Measurements from ENCODE around the gene BNIP3. TPM values are rescaled to one million over a fixed set of nuclear protein-coding genes. Genes with fewer than 3 reads are reported as not detected.

Gene BNIP3, protein sequence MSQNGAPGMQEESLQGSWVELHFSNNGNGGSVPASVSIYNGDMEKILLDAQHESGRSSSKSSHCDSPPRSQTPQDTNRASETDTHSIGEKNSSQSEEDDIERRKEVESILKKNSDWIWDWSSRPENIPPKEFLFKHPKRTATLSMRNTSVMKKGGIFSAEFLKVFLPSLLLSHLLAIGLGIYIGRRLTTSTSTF
- total RNA-seq, result 10 to 100 TPM; 31.3 to 51.7 TPM

DNA sequence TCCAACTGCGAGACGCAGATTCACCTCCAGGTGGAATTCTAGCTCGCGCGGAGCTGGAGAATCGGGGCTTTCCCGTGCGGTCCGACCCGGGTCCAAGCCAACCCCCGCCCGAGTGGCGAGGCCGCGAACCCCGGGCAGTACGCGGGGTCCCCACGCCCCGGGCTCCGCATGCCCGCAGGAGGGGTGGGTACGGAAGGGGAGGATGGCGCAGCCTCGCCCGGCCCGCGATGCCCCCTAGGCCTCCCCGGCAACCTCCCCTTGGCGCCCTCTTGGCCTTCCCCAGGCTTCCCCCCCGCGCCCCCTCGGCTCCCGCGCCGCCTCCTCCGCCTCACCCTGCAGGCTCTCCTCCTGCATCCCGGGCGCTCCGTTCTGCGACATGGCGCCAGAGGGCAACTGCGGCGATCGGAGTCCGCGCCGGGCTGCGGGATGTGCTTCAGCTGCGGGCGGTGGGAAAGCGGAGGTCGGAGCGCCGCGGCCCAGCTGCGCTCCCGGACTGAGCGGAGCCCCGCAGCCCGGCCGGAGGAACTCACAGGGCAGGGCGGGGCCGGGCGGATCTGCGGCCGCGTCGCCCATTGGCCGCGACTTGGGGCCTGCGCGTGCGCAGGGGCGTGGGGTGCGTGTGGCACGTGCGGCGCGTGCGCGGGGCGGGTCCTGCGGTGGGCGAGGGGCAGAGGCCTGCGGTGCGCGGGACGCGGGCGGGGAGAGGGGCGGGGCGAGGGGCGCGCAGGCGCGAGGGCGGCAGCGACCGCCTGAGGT is at the start of gene BNIP3:
TSS of gene BNIP3 (minus strand) at position 495 of the 756 bp plus-strand sequence. CDS start at position 378, 117 bp downstream.
- H3K9me3 Mint-ChIP-seq, result no peaks in the 10 kb centered on the region
- peak; percentile 93 to 94 for ATAC-seq (replicated peaks in 1 of 2)
- H3K27ac Mint-ChIP-seq, result peak within 1 kb of the TSS; percentile 44
- H3K4me1 Mint-ChIP-seq (ENCODE audit: low read depth), result peaks cover 34% of the 10 kb centered on the region
- peak within 1 kb of the TSS; percentile 94 to 95 for H3K4me3 Mint-ChIP-seq
- peak; percentile 95 to 96 for DNase-seq
- no peaks in the 10 kb centered on the region for H3K27me3 Mint-ChIP-seq (ENCODE audit: low read depth)
- H3K36me3 Mint-ChIP-seq (ENCODE audit: insufficient read depth in 2 of 2), result no peaks in the 10 kb centered on the region

DNA sequence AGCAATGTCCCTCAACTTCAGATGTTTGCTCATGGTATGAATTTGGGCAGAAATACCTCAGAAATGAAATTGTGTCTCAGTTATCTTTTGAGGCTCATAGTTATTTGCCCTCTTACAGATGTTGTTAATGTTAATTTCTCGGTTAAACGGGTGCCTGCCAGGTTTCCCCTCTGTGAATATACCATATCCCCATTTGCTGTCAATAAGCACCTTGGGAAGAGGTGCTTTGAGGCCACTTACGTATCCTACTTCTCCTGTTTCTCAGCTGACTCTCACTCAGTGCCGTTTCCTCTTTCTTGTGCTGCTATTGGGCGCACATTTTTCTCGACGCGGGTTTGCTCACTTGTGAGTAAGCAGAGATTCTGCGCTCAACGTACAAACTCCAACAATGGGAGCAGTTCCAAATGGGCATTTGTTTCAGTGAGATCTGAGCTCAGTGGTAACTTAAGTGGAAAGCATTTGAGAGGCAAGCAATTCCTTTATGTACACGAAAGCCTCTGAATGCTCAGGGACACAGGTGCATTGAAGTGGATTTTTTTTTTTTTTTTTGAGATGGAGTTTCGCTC is 49.3 kb upstream of the BNIP3 start:
- H3K9me3 Mint-ChIP-seq, result no peaks in the 10 kb centered on the region
- H3K4me3 Mint-ChIP-seq, result no peak overlapping the region
- H3K4me1 Mint-ChIP-seq (ENCODE audit: low read depth), result no peaks in the 10 kb centered on the region
- ATAC-seq (replicated peaks in 1 of 2), result no peak
- H3K36me3 Mint-ChIP-seq (ENCODE audit: insufficient read depth in 2 of 2), result no peaks in the 10 kb centered on the region
- H3K27me3 Mint-ChIP-seq (ENCODE audit: low read depth), result peaks cover 65% of the 10 kb centered on the region
- H3K27ac Mint-ChIP-seq, result no peak overlapping the region
- no peak for DNase-seq

DNA sequence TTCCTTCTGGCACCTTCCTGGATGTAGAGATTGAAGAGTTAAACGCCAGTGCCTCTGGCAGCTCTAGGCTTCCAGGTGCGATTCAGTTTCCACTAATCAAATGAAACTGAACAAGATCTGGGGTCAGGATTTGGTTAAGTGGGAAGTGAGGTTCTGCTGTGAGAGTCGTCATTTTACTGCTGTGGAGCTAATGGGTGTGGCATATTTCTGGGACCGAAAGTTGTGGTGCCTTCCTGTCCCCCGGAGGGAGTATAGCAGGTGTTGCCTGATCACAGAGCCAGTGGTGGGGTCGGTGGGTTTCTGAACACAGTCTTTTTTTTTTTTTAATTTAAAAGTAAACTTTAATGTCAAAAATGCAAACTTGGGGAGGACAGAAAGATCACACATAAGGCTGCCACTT is 47.0 kb upstream of the BNIP3 start:
- H3K27me3 Mint-ChIP-seq (ENCODE audit: low read depth), result peaks cover 60% of the 10 kb centered on the region
- H3K4me3 Mint-ChIP-seq, result no peak overlapping the region
- H3K36me3 Mint-ChIP-seq (ENCODE audit: insufficient read depth in 2 of 2), result no peaks in the 10 kb centered on the region
- no peak for ATAC-seq (replicated peaks in 1 of 2)
- no peaks in the 10 kb centered on the region for H3K9me3 Mint-ChIP-seq
- no peaks in the 10 kb centered on the region for H3K4me1 Mint-ChIP-seq (ENCODE audit: low read depth)
- H3K27ac Mint-ChIP-seq, result no peak overlapping the region
- DNase-seq, result no peak

DNA sequence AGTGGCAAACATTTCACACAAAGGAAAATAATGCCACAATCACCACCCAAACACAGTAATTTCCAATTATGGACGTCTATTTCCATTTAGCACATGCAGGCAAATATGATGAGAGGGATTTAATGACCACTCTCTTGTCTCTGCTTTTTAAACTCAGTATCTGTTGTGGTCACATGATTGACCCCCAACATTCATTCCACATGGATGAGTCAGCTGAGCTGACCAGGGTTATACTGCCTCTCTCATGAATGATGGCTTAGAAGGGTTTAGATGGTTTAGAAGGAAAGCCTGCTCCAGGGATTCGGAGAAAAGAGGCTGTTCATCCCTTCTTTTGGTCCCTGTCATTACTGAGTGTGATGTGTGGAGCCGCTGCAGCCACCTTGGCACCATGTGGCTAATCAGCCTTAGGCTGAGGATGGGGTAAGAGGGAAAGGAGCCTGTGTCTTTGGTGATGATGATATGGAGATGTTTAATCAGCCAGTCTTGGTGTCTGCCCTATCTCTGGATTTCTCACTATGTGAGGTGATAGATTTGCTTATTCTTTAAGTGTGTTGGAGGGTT is 45.8 kb upstream of the BNIP3 start:
- H3K36me3 Mint-ChIP-seq (ENCODE audit: insufficient read depth in 2 of 2), result no peaks in the 10 kb centered on the region
- H3K27ac Mint-ChIP-seq, result no peak overlapping the region
- DNase-seq, result no peak
- H3K27me3 Mint-ChIP-seq (ENCODE audit: low read depth), result peaks cover 57% of the 10 kb centered on the region
- ATAC-seq (replicated peaks in 1 of 2), result no peak
- H3K4me3 Mint-ChIP-seq, result no peak overlapping the region
- H3K4me1 Mint-ChIP-seq (ENCODE audit: low read depth), result peaks cover 8% of the 10 kb centered on the region
- H3K9me3 Mint-ChIP-seq, result no peaks in the 10 kb centered on the region

DNA sequence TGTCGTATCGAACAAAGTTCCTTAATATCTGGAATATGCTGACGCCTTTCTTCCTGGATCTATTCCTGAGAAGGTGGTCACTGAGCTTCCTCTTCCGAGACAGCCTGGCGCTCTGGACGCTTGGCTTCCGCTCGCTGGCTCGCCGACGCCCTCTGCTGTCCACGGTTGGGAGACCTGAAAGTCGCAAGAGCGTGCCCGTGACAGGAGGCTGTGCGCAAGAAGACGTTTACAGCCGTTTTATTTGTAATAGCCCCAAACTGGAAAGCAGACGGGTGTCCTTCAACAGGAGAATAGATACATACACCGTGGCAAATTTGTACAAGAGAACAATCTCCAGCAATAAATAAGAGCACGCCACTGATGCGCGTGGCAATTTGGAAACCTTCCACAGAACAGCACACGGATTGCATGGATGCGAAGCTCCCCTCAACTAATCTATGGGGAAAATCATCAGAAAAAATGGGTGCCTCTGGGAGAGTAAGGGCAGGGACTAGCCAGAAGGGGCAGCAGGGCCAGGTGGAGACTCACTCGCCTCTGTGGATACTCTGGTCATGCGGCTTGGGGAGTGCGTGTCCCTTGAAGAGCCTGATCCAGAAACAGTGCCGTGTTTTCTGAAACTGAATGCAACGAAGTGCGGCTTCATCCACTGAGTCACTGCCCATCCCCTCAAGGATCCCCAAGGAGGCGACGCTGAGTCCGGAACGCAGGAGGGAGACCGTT is 41.5 kb upstream of the BNIP3 start:
- H3K27me3 Mint-ChIP-seq (ENCODE audit: low read depth), result peaks cover 35% of the 10 kb centered on the region
- H3K4me3 Mint-ChIP-seq, result peak overlapping the region; percentile 36 to 42
- no peaks in the 10 kb centered on the region for H3K9me3 Mint-ChIP-seq
- DNase-seq, result peak; percentile 79 to 84
- ATAC-seq (replicated peaks in 1 of 2), result peak; percentile 76
- no peak overlapping the region for H3K27ac Mint-ChIP-seq
- peaks cover 8% of the 10 kb centered on the region for H3K4me1 Mint-ChIP-seq (ENCODE audit: low read depth)
- no peaks in the 10 kb centered on the region for H3K36me3 Mint-ChIP-seq (ENCODE audit: insufficient read depth in 2 of 2)

DNA sequence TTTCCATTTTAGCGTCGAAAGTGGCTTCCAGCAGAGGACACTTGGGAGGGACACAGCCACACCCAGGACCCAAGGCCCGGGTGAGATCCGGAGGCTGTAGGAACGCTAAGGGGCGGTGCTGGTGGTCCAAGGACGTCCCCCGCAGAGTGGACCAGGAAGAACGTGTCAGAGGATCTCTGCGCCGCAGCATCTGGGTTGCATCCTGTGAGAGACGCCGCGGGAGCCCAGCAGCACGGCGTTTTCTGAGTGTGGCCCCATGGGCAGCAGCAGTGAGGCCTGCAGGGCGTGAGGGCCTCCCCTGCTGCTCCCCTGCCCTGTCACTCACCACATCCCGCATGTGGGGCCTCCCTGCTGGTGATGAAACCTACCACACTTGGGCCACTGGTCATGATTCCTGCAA is 40.5 kb upstream of the BNIP3 start:
- Mint-ChIP-seq H3K36me3 (ENCODE audit: insufficient read depth in 2 of 2) (no peaks in the 10 kb centered on the region), H3K4me3 (no peak overlapping the region), H3K9me3 (no peaks in the 10 kb centered on the region), H3K27me3 (ENCODE audit: low read depth) (peaks cover 26% of the 10 kb centered on the region), H3K4me1 (ENCODE audit: low read depth) (peaks cover 8% of the 10 kb centered on the region), H3K27ac (no peak overlapping the region)
- ATAC-seq (replicated peaks in 1 of 2) (no peak), DNase-seq (no peak)

DNA sequence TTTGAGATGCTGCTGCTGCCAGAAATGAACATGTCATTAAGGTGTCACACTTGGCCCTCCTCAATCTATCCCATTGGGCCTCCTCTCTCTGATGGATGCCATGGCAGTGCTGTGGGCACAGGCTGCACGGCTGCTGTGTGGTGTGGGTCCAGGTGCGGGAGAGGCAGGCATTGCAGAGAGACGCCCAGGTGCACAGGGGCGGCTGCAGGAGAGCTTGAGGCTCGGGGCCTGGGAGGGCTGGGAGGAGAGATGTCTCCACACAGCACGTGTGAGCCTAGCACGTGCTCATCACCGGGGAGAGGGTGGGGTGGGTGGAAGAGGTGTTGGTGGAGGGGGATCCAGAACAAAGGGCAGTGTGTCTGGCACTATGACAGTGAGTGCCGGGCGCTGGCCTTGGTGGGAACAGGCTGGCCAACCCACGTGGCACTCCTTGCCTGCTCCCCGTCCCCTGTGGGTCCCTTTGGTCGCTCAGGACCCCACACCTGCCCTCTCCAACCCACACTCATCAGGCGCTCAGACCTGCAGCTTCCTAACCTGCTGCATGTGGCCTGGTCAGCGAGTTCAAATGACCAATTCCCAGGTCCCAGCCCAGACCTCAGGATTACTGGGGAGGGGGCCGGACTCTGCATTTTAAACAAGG is 39.9 kb upstream of the BNIP3 start:
- ATAC-seq (replicated peaks in 1 of 2), result no peak
- peaks cover 8% of the 10 kb centered on the region for H3K4me1 Mint-ChIP-seq (ENCODE audit: low read depth)
- no peak overlapping the region for H3K27ac Mint-ChIP-seq
- H3K4me3 Mint-ChIP-seq, result no peak overlapping the region
- H3K36me3 Mint-ChIP-seq (ENCODE audit: insufficient read depth in 2 of 2), result no peaks in the 10 kb centered on the region
- no peaks in the 10 kb centered on the region for H3K9me3 Mint-ChIP-seq
- peaks cover 20% of the 10 kb centered on the region for H3K27me3 Mint-ChIP-seq (ENCODE audit: low read depth)
- no peak for DNase-seq

DNA sequence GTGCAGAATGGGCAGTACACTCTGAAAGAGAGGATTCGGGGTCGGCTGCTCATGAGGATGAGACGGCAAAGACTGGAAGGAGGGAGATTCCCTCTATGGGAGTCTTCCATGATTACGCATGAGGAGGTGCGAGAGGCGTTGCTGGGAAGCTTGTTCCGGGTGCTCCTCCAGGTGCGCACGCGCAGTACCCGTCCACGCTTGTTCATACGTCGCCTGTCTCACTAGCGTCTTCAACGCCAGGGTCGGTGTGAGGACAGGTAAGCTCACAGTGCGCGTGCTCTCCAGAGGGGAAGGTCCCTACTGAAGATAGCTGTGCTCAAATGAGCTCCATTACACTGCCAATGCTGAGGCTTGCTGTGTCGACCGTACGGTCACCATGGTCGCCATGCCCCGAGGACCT is 39.3 kb upstream of the BNIP3 start:
- no peaks in the 10 kb centered on the region for H3K9me3 Mint-ChIP-seq

DNA sequence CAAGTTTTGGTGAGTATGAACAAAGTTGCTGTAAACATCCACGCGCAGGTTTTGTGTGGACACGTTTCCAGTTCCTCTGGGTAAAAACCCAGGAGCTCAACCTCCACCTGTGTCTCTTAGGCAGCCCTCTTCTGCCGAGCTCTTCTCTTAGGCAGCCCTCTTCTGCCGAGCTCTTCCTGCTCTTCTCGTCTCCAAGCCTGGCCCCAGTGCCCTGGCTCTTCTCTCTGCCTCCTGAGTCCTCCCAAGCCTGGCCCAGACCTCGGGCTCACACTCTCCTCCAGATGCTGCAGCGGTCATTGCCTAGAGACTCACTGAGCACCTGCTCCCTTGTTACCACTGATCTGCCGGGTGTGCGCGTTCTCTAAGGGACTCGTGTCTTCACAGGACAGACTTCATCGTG is 38.7 kb upstream of the BNIP3 start:
- Mint-ChIP-seq H3K9me3 (no peaks in the 10 kb centered on the region), H3K4me1 (ENCODE audit: low read depth) (peaks cover 8% of the 10 kb centered on the region), H3K4me3 (no peak overlapping the region), H3K27me3 (ENCODE audit: low read depth) (peaks cover 20% of the 10 kb centered on the region), H3K36me3 (ENCODE audit: insufficient read depth in 2 of 2) (no peaks in the 10 kb centered on the region), H3K27ac (no peak overlapping the region)
- no peak for DNase-seq
- ATAC-seq (replicated peaks in 1 of 2), result no peak

More for the DNA sequence above, 39.3 kb upstream of the BNIP3 start:
- H3K27ac Mint-ChIP-seq, result no peak overlapping the region
- ATAC-seq (replicated peaks in 1 of 2), result no peak
- H3K4me1 Mint-ChIP-seq (ENCODE audit: low read depth), result peaks cover 8% of the 10 kb centered on the region
- H3K36me3 Mint-ChIP-seq (ENCODE audit: insufficient read depth in 2 of 2), result no peaks in the 10 kb centered on the region
- no peak for DNase-seq
- H3K4me3 Mint-ChIP-seq, result no peak overlapping the region
- H3K27me3 Mint-ChIP-seq (ENCODE audit: low read depth), result peaks cover 20% of the 10 kb centered on the region

DNA sequence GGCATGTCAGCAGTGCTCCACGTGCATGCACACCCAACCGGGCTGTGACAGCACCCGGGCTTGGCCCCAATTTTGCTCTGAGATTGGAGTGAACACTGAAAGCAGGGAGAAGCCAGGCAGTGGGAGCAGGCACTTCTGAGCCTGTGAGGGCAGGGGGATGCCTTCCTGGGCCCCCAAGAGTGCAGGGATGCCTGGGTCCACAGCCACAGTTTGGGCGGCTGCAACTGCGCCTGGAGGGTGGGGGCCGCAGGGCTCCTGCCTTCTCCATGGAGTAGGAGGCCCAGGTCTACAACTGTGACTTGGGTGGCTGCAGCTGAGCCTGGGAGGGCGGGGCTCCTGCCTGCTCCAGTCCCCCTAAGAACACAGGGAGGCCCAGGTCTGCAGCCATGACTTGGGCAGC is 37.6 kb upstream of the BNIP3 start:
- Mint-ChIP-seq H3K36me3 (ENCODE audit: insufficient read depth in 2 of 2) (no peaks in the 10 kb centered on the region), H3K27ac (no peak overlapping the region)
- ATAC-seq (replicated peaks in 1 of 2), result no peak

DNA sequence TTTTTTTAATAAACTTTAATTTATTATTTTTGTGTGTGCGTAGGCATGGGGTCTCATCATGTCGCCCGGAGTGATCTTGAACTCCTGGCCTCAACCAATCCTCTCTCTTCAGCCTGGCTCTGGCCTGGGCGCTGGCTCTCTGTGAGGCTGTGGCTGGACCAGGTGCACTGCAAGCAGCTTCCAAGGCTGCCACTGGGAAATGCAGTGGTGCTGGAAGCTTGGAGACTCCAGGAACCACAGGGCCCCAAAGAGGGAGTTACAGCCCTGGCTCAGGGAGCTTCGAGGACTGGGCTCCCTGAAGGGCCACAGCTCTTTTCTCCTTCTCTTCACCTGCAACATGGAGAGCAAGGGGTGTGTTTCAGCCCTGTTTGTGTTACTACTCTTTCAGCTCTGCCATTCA is 36.7 kb upstream of the BNIP3 start:
- DNase-seq, result no peak
- Mint-ChIP-seq H3K36me3 (ENCODE audit: insufficient read depth in 2 of 2) (no peaks in the 10 kb centered on the region), H3K9me3 (no peaks in the 10 kb centered on the region), H3K27me3 (ENCODE audit: low read depth) (peaks cover 8% of the 10 kb centered on the region), H3K4me1 (ENCODE audit: low read depth) (peaks cover 6% of the 10 kb centered on the region), H3K27ac (no peak overlapping the region), H3K4me3 (no peak overlapping the region)
- ATAC-seq (replicated peaks in 1 of 2), result no peak

More for the DNA sequence above, 37.6 kb upstream of the BNIP3 start:
- H3K27me3 Mint-ChIP-seq (ENCODE audit: low read depth), result peaks cover 13% of the 10 kb centered on the region
- H3K4me1 Mint-ChIP-seq (ENCODE audit: low read depth), result peaks cover 8% of the 10 kb centered on the region
- no peak for DNase-seq
- no peak overlapping the region for H3K4me3 Mint-ChIP-seq
- H3K9me3 Mint-ChIP-seq, result no peaks in the 10 kb centered on the region

DNA sequence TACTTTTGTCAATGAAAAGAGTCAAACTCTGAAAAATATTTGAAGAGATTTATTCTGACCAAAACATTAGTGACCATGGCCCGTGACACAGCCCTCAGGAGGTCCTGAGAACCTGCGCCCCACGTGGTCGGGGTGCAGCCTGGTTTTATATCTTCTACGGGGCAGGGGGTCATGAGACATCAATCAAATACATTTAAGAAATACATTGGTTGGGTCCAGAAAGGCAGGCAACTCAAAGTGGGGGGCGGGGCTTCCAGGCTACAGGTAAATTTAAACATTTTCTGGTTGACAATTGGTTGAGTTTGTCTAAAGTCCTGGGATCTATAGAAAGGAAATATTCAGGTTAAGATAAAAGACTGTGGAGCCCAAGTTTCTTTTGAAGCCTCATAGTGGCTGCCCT is 34.8 kb upstream of the BNIP3 start:
- DNase-seq (no peak), ATAC-seq (replicated peaks in 1 of 2) (no peak)
- Mint-ChIP-seq H3K4me1 (ENCODE audit: low read depth) (no peaks in the 10 kb centered on the region), H3K9me3 (no peaks in the 10 kb centered on the region), H3K27me3 (ENCODE audit: low read depth) (no peaks in the 10 kb centered on the region), H3K4me3 (no peak overlapping the region), H3K36me3 (ENCODE audit: insufficient read depth in 2 of 2) (no peaks in the 10 kb centered on the region), H3K27ac (no peak overlapping the region)
